Body of pancreas (tissue), 4 donors: Measurements from ENCODE around the gene EVX2. TPM values are rescaled to one million over a fixed set of nuclear protein-coding genes. Genes with fewer than 3 reads are reported as not detected.
A peak's percentile ranks its signal among the peaks of the same experiment; 100 is the strongest.

ENCODE experiments used
- ATAC-seq: fragments of 150-250 bp; one replicate; pipeline ENCODE4 v1.9.1; 2016
- DNase-seq, 4 donors: peaks; one replicate each; pipeline ENCODE4 v3.0.0-alpha.2; 2019
- H3K27ac ChIP-seq, 4 donors: fragments of 200-600 bp; sonication (generic); 1 replicate in 3 of 4; 2 replicates in 1 of 4; pipeline versions ENCODE4 v1.5.1 to v1.6.1; 2016 to 2019; ENCODE audit warnings: mild to moderate bottlenecking in 1 of 4, mixed read lengths in 1 of 4, moderate library complexity in 1 of 4
- H3K27me3 ChIP-seq, 2 donors: fragments of 200-600 bp; sonication (generic); one replicate each; pipeline ENCODE4 v1.6.0; 2016; ENCODE audit warnings: mild to moderate bottlenecking in 1 of 2
- H3K36me3 ChIP-seq, 2 donors: fragments of 200-600 bp; sonication (generic); replicated peaks in 1 of 2; 2 replicates each; pipeline ENCODE4 v1.5.1; 2016; ENCODE audit warnings: low read depth in 2 of 2; ENCODE audit not compliant: insufficient read depth in 1 of 2
- H3K4me1 ChIP-seq: fragments of 200-600 bp; sonication (generic); one replicate; pipeline ENCODE4 v1.6.0; 2016
- H3K4me3 ChIP-seq, 2 donors: fragments of 200-600 bp; sonication (generic); 1 replicate in 1 of 2; 2 replicates in 1 of 2; pipeline ENCODE4 v1.5.1; 2016 to 2019
- H3K9me3 ChIP-seq, 3 donors: fragments of 200-600 bp; sonication (generic); 1 replicate in 2 of 3; 2 replicates in 1 of 3; pipeline ENCODE4 v1.5.1; 2016
- CTCF ChIP-seq, 7 experiments: fragments of 450-650 bp in 4 of 7; fragments of 200-600 bp in 3 of 7; sonication (generic) in 3 of 7; IDR thresholded peaks; one replicate each; pipeline ENCODE4 v1.5.1; 2016 to 2019; ENCODE audit warnings: antibody characterized with exemption in 7 of 7
- POLR2A ChIP-seq, 3 donors: fragments of 450-650 bp; IDR thresholded peaks; one replicate each; pipeline ENCODE4 v1.6.1; 2016; ENCODE audit warnings: antibody characterized with exemption in 3 of 3, mild to moderate bottlenecking in 2 of 3
- WGBS, 2 donors: methylation state at CpG; one replicate each; pipeline ENCODE4 v1.1.5; 2017; 5-methylcytosine and 5-hydroxymethylcytosine counted together
- intact Hi-C: fragments of 100-400 bp; cut with DNase I; formaldehyde crosslinking; loops from one replicate; pipeline ENCODE4 v1.15.1; 2023
- total RNA-seq, 2 donors: library from RNA; depleted of rRNA; stranded (reverse); fragments of >200 nt; gene quantifications; one replicate each; pipeline ENCODE4 v1.1.0, GENCODE V29; 2016

The EVX2 gene
- total RNA-seq, 2 donors from 2014 or later = not detected

- H3K27me3 ChIP-seq = peaks cover 0 to 75% of the 10 kb centered on the region in 2 donors
- DNase-seq = no peak
These were observed 28.9 kb upstream of the EVX2 start for GRCh38 chr2:176112375-176113302.

GRCh38 chr2:176111846-176112374 lies 28.1 kb upstream of the EVX2 start:
- WGBS, 2 donors = 3 to 4% methylated on average over 23 to 29 of the region's 29 CpGs
- intact Hi-C loops = no loop called here
- no peak for TF ChIP-seq POLR2A (IDR thresholded peaks at IDR 0.05)
- Histone ChIP-seq H3K4me1 (peaks cover 12% of the 10 kb centered on the region), H3K4me3 (no peak overlapping the region), H3K27ac (no peak overlapping the region), H3K27me3 (peaks cover 0 to 72% of the 10 kb centered on the region in 2 donors), H3K36me3 (no peaks in the 10 kb centered on the region), H3K9me3 (no peaks in the 10 kb centered on the region)
- ATAC-seq = no peak
- no peak for DNase-seq

More at GRCh38 chr2:176112375-176113302, 28.9 kb upstream of the EVX2 start:
- H3K27ac ChIP-seq = no peak overlapping the region
- WGBS, 2 donors = 7 to 12% methylated on average over 13 to 40 of the region's 40 CpGs
- peaks cover 7% of the 10 kb centered on the region for H3K4me1 ChIP-seq
- no peak overlapping the region for H3K4me3 ChIP-seq
- ATAC-seq = no peak
- H3K9me3 ChIP-seq = no peaks in the 10 kb centered on the region
- TF ChIP-seq CTCF (IDR thresholded peaks at IDR 0.05) = no peak
- no peak for TF ChIP-seq POLR2A (IDR thresholded peaks at IDR 0.05)
- H3K36me3 ChIP-seq = no peaks in the 10 kb centered on the region
- intact Hi-C loops = no loop called here

GRCh38 chr2:176111309-176111663 lies 27.5 kb upstream of the EVX2 start:
- TF ChIP-seq CTCF (IDR thresholded peaks at IDR 0.05) (peak in 6 of 7 experiments; percentile 28 to 38 (median 34)), POLR2A (IDR thresholded peaks at IDR 0.05) (no peak)
- H3K27ac ChIP-seq = no peak overlapping the region
- no peaks in the 10 kb centered on the region for H3K36me3 ChIP-seq
- DNase-seq (peak in 2 of 4 donors; percentile 37), ATAC-seq (no peak)
- H3K4me3 ChIP-seq = no peak overlapping the region
- 1 to 7% methylated on average over 16 of the region's 16 CpGs for WGBS, 2 donors
- peaks cover 0 to 72% of the 10 kb centered on the region in 2 donors for H3K27me3 ChIP-seq
- H3K4me1 ChIP-seq = peaks cover 15% of the 10 kb centered on the region
- no peaks in the 10 kb centered on the region for H3K9me3 ChIP-seq
- intact Hi-C loops = no loop called here

- no peak for TF ChIP-seq POLR2A (IDR thresholded peaks at IDR 0.05)
- no peak for TF ChIP-seq CTCF (IDR thresholded peaks at IDR 0.05)
- DNase-seq (no peak), ATAC-seq (no peak)
- no peak overlapping the region for H3K27ac ChIP-seq
- no peak overlapping the region for H3K4me3 ChIP-seq
- no peaks in the 10 kb centered on the region for H3K36me3 ChIP-seq
- WGBS, 2 donors = 13 to 21% methylated on average over 7 of the region's 7 CpGs
- intact Hi-C loops = no loop called here
- H3K9me3 ChIP-seq = no peaks in the 10 kb centered on the region
- peaks cover 15% of the 10 kb centered on the region for H3K4me1 ChIP-seq
- H3K27me3 ChIP-seq = peaks cover 0 to 71% of the 10 kb centered on the region in 2 donors
These were observed 26.9 kb upstream of the EVX2 start for GRCh38 chr2:176110415-176111308.

GRCh38 chr2:176109946-176110345 lies 26.2 kb upstream of the EVX2 start:
- Histone ChIP-seq H3K9me3 (no peaks in the 10 kb centered on the region), H3K27ac (no peak overlapping the region), H3K4me3 (no peak overlapping the region), H3K4me1 (peaks cover 15% of the 10 kb centered on the region), H3K36me3 (no peaks in the 10 kb centered on the region), H3K27me3 (peaks cover 0 to 72% of the 10 kb centered on the region in 2 donors)
- TF ChIP-seq POLR2A (IDR thresholded peaks at IDR 0.05) (no peak), CTCF (IDR thresholded peaks at IDR 0.05) (no peak)
- 9 to 26% methylated on average over 4 of the region's 4 CpGs for WGBS, 2 donors
- intact Hi-C loops = no loop called here
- no peak for DNase-seq
- ATAC-seq = no peak
